ENCODE results near the gene PDE6D. TPM values are rescaled to one million over a fixed set of nuclear protein-coding genes. Genes with fewer than 3 reads are reported as not detected.

The PDE6D gene
- total RNA-seq, 4 donors from 2014 or later: 12.6 to 29.4 (median 23.6) TPM

DNA sequence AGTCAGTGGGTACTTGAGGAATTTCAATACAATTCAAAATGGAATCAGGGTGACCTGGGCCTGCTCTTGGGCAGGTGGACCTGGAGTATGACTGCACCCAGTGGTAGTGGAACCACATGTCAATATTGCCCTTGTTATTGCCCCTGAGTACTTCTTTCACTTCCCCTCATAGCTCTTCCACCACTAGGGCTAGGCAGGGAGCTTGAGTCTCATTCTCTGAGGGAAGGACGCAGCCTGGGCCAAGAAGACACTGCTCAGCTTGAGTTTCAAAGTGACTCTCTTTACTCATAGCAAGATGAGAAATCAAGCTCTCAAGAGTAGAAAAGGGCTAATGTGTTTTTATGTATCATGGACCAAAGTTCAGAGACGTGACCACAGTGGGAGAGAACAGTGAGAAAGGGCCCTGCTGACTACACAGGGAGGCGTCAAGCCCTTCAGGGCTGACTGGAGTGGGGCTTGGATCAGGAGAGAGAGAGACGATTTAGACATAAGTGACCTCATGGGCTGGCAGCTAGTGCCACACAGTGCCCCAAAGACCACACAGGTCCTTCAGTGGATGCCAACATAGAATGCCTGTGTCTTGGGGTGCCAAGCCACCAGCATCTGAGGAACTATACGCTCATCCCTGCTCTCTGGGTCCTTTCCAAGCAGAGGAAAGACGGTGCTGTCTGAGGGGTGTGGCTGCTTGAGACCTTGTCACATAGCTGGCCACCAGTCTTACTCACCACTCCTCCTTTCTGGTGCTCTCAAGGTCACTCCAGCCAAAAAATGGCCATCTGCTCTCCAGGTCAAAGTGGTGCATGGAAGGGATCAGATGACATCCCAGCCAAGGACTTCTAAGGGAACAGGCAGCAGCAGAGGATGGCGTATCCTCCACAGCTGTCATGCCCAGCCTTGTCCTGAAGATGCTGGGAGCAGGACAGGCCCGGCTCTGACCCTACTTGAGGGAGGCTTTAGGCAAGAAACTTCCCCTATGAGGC is 59.8 kb downstream of the PDE6D start:
- TF ChIP-seq, protein P1, sequence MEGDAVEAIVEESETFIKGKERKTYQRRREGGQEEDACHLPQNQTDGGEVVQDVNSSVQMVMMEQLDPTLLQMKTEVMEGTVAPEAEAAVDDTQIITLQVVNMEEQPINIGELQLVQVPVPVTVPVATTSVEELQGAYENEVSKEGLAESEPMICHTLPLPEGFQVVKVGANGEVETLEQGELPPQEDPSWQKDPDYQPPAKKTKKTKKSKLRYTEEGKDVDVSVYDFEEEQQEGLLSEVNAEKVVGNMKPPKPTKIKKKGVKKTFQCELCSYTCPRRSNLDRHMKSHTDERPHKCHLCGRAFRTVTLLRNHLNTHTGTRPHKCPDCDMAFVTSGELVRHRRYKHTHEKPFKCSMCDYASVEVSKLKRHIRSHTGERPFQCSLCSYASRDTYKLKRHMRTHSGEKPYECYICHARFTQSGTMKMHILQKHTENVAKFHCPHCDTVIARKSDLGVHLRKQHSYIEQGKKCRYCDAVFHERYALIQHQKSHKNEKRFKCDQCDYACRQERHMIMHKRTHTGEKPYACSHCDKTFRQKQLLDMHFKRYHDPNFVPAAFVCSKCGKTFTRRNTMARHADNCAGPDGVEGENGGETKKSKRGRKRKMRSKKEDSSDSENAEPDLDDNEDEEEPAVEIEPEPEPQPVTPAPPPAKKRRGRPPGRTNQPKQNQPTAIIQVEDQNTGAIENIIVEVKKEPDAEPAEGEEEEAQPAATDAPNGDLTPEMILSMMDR (IDR thresholded peaks at IDR 0.05; ENCODE audit: low read depth): no peak

DNA sequence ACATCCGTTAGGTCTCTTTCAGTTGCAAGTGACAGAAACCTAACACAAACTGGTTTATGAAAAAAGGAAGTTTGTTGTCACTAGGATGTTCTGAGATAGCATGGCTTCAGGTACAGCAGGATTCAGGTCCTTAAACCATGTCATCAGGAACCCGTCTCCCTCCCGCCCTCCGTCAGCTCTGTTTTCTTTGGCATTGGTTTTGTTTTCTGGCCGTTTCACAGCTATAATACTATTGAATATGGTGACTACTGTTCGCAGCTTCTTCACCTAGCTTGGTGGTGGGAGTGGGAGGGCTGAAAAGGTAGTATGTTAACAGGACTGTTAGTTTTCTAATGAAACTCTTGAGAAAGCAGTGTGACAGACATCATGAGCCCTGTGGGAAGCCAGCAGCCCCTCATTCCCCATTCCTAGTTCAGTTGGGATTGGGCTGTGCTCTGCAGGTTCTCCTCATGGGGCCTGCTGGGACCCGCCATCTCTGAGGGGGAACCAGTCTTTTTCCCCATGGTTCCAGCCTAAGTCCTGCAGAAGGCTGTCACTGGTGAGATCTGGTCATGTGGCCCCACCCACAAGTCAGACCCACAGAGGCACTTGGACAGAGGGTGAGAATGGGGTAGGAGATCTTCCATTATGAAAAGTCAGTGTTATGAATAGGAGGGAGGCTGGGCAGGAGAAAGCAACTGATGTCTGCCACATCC is 60.6 kb downstream of the PDE6D start:
- TF ChIP-seq, protein P1 (IDR thresholded peaks at IDR 0.05; ENCODE audit: low read depth): no peak

DNA sequence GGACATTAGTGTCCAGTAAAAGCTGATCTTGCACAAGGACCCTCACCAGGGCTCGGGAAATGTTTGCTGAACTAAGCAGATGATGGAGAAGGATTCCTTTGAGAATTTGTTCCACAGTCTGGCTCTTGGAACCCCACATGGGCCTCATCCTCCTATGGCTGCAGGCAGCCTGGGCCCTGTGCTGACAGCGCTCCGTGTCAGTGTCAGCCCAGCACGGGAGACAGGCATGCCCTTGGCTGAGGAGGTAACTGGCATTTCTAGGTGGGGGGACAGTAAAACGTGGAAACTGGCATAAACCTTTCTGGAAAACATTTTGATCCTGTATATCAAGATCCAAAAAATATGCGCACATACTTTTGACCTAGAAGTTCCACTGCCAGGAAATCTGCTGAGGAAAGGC is 62.3 kb downstream of the PDE6D start:
- TF ChIP-seq, protein P1 (IDR thresholded peaks at IDR 0.05; ENCODE audit: low read depth): no peak

DNA sequence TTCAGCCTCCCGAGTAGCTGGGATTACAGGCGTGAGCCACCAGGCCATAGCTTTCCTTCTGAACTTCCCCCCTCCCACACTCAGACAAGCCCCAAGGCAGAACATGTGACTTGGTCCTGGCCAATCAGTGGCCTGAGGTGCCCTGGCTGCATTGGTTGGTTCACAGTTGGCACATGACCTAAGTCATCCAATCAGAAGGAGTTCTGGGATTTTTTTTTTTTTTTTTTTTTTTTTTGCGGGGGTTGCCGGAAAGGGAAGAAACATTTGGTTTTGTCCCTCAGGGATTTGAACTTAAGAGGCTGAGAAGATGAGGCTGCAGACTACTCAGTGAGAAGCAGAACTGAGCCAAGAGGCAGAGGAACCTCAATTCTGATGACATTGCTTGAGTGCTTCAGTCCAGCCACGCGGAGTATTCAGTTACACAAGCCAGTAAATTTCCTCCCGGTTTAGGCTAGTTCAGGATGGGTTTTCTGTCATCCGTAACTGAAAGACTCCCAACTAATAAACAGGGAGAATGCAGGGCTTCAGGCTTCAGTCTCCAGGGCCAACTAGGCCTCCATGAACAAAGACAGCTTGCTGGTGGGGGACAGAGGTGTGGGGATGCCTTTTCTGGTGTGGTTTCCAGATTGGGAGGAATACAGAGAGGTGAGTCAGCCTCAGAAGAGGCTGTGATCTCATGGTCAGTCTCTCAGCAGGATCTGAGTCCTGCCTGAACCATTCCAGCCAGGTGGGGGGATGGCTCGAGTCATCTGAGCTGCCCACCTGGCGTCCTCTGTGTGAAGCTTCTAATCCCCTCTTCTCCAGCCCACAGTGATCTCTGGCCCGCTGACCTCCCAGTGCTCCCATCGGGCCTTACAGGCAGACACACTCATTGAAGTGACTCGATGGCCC is 63.6 kb downstream of the PDE6D start:
- TF ChIP-seq, protein P1 (IDR thresholded peaks at IDR 0.05; ENCODE audit: low read depth): no peak

DNA sequence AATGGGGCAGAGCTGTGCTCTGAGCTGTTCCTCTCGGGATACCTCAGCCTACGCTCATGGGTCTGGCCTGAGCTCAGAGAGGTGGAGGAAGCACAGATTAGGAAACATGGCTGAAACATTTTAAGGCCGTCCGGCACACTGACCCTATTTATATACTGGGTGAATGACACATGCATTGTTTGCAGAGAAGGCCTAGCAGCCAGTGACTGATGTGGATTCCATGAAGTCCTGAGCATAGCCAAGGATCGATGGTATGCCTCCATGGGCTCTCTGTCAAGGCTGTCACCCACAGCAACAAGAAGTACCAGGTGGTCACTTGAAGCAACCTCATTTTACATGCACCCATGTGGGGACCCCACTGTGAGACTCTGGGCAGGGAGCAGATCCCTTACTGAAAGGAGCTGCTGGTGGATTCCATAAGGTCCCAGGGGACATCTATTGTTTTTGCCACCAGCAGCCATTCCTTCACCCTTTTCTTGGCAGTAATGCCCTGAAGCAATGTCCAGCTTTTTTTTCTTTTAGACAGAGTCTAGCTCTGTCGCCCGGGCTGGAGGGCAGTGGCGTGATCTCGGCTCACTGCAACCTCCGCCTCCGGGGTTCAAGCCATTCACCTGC is 64.3 kb downstream of the PDE6D start:
- TF ChIP-seq, protein P1 (IDR thresholded peaks at IDR 0.05; ENCODE audit: low read depth): no peak

DNA sequence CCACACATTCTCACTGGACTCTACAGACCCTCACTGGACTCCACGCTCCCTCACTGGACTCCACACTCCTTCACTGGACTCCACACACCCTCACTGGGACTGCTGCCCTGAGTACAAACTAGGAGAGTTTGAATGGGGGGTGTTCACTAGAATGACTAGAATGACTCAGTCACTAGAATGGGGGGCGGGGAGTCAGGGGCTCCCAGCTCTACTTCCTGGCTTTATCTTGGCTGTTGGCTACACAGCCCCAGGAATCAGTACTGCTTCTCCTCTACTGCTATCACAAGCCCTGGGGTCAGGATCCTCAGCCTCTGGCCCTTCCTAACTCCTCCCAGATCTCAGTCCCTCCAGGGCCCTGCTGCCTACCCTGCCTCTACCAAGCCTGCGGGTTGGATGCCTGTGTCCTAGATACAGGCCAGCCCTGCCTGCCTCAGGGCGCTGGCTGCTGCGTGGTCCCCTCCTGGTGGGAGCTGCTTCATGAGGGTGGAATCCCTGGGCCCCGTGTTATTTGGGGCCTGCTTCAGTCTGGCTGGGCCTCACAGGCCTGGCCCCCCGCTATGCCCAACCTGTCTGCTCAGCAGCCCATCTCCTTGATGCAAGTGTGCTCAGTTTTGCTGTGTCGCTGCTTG is 65.0 kb downstream of the PDE6D start:
- TF ChIP-seq, protein P1 (IDR thresholded peaks at IDR 0.05; ENCODE audit: low read depth): no peak
